ENCODE results near the gene DTNB. TPM values are rescaled to one million over a fixed set of nuclear protein-coding genes. Genes with fewer than 3 reads are reported as not detected.

The DTNB gene
- total and polyA plus RNA-seq, 9 donors = 8.0 to 24.9 (median 17.5) TPM

DNA sequence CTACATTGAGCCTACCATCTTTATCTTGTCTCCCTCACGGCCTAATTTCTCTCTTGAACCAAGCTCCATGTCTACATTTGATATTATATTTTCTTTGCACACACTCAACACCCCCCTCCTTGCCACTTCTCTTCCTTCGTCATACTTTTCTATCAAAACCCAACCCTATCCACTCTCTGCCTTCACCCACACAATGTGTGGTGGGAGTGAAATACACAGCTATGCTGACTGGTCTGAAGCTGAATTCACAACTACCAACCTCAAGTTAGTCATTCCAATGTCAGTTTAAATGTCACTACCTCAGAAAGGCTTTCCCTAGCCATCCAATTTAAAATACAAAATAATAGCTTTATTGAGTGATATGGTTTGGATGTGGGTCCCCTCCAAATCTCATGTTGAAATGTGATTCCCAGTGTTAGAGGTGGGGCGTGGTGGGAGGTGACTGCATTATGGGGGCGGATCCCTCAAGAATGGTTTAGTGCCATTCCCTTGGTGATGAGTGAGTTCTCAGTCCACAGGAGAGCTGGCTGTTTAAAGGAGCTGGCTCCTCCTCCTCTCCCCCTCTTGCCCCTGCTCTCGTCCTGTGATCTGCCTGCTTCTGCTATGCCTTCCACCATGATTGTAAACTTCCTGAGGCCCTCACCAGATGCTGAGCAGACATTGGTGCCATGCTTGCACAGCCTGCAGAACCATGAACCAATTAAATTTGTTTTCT, 112.1 kb downstream of the DTNB start:
- H3K9me3 ChIP-seq = no peaks in the 10 kb centered on the region
- H3K4me3 ChIP-seq = no peak overlapping the region
- no peak for DNase-seq
- intact Hi-C loops (cut with DNase I) = no loop called here
- H3K4me1 ChIP-seq (ENCODE audit: insufficient read depth) = no peaks in the 10 kb centered on the region
- TF ChIP-seq CTCF (IDR thresholded peaks at IDR 0.05) (no peak), POLR2A (IDR thresholded peaks at IDR 0.05) (no peak), EP300 (IDR thresholded peaks at IDR 0.05) (no peak)
- H3K36me3 ChIP-seq = no peaks in the 10 kb centered on the region
- H3K27ac ChIP-seq = no peak overlapping the region
- H3K27me3 ChIP-seq = no peaks in the 10 kb centered on the region
- WGBS, 3 donors = 93 to 94% (median 94%) methylated on average over 5 of the region's 5 CpGs

GRCh38 chr2:25559148-25559547, 114.2 kb downstream of the DTNB start:
- Histone ChIP-seq H3K9me3 (no peaks in the 10 kb centered on the region), H3K36me3 (no peaks in the 10 kb centered on the region), H3K27ac (no peak overlapping the region), H3K4me3 (no peak overlapping the region), H3K27me3 (no peaks in the 10 kb centered on the region), H3K4me1 (ENCODE audit: insufficient read depth) (no peaks in the 10 kb centered on the region)
- DNase-seq = no peak
- 96 to 97% (median 96%) methylated on average over 10 of the region's 10 CpGs for WGBS, 3 donors
- no peak for TF ChIP-seq CTCF (IDR thresholded peaks at IDR 0.05)
- no peak for TF ChIP-seq EP300 (IDR thresholded peaks at IDR 0.05)
- no peak for TF ChIP-seq POLR2A (IDR thresholded peaks at IDR 0.05)
- intact Hi-C loops (cut with DNase I) = no loop called here

DNA sequence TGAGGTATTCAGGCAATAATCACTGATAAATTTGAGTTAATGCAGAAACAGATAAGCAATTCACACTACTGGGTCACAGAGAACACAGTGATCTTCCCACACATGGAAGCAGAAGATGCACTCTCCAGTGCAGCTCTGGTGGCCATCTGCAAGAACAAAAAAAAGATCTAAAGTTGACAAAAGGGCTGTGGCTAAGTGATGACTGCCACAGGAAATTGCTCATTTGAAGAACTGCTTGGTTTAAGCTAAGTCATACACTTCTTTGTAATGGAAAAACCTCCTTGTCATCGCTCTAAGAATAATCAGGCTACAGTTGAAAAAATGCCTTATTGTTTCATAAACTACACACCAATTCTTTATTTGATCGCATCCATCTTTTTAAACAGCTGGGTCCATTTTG, 115.1 kb downstream of the DTNB start:
- intact Hi-C loops (cut with DNase I) = no loop called here
- DNase-seq = no peak
- Histone ChIP-seq H3K4me3 (no peak overlapping the region), H3K36me3 (no peaks in the 10 kb centered on the region), H3K9me3 (no peaks in the 10 kb centered on the region), H3K27ac (no peak overlapping the region), H3K27me3 (no peaks in the 10 kb centered on the region), H3K4me1 (ENCODE audit: insufficient read depth) (no peaks in the 10 kb centered on the region)
- no peak for TF ChIP-seq POLR2A (IDR thresholded peaks at IDR 0.05)
- WGBS, 3 donors = 86 to 93% (median 87%) methylated on average over 2 of the region's 2 CpGs

DNA sequence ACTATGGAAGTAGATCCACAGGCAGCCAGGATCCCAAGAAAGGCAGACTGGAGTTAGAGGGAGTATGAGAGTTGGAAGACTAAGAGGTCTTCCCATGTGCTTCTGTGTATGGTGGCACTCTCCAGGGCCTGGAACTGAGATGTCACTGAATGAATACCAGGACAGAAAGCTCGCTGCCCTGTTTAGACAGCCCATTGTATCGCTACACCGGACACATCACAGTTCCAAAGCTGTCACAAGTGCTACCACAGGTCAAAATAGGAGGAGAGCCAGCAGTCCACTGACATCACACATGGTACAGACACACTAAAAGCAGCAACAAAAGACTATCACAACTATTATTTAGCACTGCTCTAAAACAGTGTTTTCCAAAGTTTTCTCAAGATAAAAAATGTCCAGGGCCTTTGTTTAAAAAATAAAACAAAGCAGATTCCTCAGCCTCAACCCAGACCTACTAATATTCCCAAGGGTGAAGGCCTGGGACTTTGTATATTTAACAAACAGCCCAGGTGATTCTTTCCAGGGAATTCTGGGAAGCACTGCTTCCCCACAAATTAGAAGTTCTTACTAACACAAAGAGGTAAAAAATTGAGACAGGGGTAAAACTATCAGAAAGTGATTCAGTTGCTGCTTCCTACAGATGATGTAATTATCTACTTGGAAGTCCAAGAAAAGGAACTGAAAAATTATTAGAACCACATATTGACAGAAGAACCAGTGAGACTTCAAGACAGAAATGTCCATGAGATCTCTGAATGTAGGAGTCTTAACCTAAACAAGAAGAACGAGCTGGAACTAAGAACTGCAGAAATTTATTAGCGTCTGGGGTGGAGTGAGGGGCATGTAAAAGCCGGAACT, 116.0 kb downstream of the DTNB start:
- no peak overlapping the region for H3K27ac ChIP-seq
- no peaks in the 10 kb centered on the region for H3K4me1 ChIP-seq (ENCODE audit: insufficient read depth)
- H3K4me3 ChIP-seq = no peak overlapping the region
- H3K36me3 ChIP-seq = no peaks in the 10 kb centered on the region
- H3K27me3 ChIP-seq = no peaks in the 10 kb centered on the region
- 88 to 93% (median 91%) methylated on average over 6 of the region's 6 CpGs for WGBS, 3 donors
- TF ChIP-seq CTCF (IDR thresholded peaks at IDR 0.05) (no peak), EP300 (IDR thresholded peaks at IDR 0.05) (no peak), POLR2A (IDR thresholded peaks at IDR 0.05) (no peak)
- intact Hi-C loops (cut with DNase I) = no loop called here
- no peaks in the 10 kb centered on the region for H3K9me3 ChIP-seq
- DNase-seq = no peak

DNA sequence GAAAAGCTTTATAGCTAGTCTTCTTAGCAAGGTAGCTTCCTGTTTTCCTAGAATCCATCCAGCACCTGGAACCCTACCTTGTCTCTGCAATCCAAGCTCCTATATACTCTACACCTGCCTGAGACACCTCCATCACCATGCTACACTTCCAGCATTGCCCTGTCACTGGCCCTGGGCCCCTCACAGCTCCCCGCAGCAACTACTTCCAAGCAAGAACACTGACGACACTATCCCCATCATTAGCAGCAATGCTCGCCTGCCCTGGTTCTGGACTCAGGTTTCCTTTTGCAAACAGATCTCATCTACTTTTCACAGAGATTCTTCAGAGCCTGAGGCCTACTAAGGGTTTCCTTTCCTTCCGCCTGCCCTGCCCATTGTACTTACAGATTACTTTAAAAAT, 121.1 kb downstream of the DTNB start:
- TF ChIP-seq EP300 (IDR thresholded peaks at IDR 0.05) (no peak), POLR2A (IDR thresholded peaks at IDR 0.05) (no peak), CTCF (IDR thresholded peaks at IDR 0.05) (no peak)
- WGBS, 3 donors = 96 to 100% (median 98%) methylated on average over 4 of the region's 4 CpGs

More for the DNA sequence above, 121.1 kb downstream of the DTNB start:
- Histone ChIP-seq H3K27me3 (no peaks in the 10 kb centered on the region), H3K36me3 (no peaks in the 10 kb centered on the region), H3K9me3 (no peaks in the 10 kb centered on the region), H3K27ac (no peak overlapping the region), H3K4me1 (ENCODE audit: insufficient read depth) (peaks cover 10% of the 10 kb centered on the region), H3K4me3 (no peak overlapping the region)
- no peak for DNase-seq
- intact Hi-C loops (cut with DNase I) = no loop called here

Data from ovary (tissue), 9 donors.